ENCODE data around the gene SRSF1.
"Not testable (repeated sequence)": the region's sequence is repeated elsewhere in the genome, so short reads cannot be mapped to it uniquely, and the experiment has no call there.

SRSF1 gene

DNA sequence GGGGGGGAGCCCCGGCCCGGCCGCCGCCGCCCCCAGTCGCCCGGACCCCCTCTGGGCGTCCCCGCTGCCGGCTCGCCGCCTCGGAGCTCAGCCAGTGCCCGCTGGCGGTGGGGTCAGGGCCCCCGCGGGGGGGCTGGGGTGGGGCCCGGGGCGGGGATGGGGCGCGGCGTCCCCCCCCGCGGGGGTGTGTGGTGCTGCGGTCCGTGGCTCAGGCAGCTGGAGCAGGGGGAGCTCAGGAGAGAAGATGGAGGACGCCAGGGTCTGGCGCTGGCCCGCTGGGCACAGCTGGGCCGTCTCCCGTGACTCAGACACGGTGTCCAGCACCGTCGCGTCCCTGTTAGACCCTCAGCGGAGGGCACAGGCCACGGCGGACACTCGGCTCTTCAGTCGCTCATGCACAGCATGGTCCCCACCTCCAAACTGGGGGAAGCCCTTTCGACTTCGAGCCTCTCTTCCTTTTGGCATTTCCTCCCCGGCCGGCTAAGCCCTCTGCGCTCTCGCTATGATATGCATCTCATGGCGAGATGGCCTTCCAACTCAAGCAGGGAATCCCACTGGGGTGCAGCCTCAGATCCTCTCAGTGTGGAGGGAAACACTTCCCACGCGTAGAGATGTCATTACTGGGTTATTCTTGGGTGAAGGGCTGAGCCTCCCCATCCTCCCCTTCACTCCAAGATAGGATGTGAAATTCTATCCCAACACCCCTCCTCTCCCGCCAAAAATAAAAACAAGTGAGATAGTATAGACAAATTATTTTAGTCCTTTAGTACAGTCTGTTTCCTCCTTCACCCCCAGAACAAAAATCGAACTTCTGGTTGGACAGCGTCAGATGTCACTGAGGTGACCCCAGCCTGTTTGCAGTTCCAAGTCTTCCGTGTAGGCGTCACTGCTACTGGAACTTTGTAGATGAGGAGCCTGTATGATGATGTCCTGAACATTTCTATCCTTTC lies 18.5 kb downstream of the SRSF1 start:
- DNase-seq = peak; percentile 86

DNA sequence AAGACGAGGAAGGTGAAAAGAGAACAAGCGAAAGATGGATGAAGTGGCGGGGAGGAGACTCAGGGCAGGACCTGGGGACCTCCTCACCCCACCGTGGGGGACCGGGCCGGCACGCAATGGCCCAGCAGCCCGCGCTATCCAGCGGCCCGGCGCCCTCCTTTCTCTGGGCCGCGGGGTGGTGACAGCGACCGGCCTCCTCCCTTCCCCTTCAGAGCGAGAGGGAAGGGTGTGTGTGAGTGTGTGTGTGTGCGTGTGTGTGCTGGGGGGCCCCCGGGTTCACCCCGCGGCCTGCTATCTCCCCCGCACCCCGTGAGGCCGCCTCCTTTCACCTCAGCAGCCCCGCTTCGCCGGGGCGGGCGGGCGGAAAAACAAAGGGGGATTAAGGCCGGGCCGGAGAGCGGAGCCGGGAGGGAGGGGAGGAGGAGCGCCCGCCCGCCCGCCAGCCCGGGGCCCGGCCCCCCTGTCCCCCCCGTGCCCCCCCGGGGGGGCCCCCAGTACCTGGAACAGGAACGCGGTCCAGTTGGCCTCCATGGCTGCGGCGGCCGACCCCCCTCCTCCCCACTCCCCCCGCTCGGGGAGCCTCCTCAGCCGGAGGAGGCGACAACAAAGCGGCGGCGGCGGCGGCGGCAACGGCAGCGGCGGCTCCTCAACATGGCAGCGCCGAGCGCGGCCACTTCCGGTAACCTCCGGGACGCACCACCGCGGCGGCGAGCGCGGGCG lies 19.3 kb downstream of the SRSF1 start, which contains the start of gene VEZF1:
VEZF1 (minus strand) TSS at position 674 of the 720 bp plus-strand sequence; CDS start at position 531, 143 bp downstream.
- DNase-seq = peak; percentile 87

DNA sequence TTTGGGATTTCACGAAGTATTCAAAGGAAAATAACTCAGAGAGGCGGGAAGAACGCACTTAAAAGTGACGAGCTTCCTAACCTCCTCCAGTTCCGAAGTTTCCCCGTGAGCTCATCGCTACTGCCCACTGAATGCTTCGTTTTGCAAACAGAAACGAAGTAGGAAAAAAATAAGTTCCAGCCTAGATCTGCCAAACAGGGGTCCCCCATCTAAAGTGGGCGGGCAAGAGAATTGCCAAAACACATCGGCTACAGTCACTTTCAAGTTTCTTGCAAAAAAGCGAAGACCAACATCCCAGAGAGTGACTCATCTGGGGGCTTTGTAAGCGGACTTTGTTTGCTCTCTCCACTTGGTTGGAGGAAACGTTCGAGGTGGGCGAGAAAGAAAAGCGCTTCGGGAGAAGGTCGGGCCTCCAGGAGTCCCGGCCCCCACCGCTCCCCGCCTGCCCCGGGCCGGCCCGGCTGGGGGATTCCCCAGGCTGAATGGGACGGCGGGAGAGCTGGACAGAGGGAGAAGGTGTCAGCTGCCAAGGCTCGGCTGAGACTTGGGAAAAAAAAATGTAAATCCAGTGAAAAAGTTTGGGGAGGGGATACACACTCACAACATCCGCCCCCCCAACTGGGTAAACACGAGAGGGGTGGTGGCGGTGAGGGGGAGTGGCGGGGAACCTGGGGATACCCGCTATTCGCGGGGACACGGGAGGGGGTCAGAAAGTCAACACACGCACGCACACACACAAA lies 20.0 kb downstream of the SRSF1 start:
- DNase-seq = peak; percentile 77

DNA sequence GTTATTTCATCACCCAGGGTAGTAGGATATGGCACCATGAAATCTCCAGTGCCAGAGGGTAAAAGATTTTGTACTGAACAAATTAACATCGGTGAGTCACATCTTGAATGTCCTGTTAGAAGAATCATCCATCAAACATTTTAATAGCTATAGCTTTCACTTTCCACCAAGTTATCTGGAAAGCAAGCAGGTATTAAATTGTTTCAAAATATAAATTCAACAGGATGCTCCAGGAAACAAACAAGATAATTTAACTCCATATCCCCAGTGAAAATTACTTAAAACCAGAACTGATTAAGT lies 21.4 kb downstream of the SRSF1 start:
- DNase-seq = no peak

DNA sequence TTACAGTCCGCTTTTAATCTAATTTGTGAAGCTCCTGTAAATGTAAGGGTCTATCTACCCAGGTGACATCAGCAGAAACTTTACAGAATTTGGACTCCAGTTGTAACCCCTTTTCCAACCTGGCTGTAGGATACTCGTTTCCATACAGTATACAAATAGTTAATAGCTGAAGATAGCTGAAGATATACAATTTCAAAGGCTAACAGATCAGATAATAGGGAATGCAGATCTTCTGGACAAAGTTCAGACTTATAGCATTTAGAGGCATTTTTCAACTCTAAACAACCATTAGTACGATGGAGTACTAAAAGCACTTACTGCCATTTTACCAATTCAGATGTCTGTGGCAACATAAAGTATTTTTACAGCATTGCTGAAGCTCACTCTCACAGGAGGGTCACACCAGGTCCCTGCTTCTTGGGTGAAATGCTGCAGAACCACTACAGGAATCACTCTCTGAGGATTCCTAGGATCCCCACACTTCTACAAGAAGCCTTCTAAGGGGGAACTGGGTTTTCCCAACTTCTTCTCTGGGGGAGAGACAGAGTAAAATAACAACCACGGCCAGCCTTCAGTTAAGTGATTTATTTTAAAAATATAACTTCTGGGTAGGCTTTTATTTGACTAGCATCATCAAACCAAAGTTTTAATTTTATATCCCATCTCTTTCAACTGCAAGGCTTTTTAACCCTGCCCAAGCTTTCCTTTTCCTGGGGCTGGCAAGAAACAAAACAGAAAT lies 21.9 kb downstream of the SRSF1 start:
- no peak for DNase-seq

DNA sequence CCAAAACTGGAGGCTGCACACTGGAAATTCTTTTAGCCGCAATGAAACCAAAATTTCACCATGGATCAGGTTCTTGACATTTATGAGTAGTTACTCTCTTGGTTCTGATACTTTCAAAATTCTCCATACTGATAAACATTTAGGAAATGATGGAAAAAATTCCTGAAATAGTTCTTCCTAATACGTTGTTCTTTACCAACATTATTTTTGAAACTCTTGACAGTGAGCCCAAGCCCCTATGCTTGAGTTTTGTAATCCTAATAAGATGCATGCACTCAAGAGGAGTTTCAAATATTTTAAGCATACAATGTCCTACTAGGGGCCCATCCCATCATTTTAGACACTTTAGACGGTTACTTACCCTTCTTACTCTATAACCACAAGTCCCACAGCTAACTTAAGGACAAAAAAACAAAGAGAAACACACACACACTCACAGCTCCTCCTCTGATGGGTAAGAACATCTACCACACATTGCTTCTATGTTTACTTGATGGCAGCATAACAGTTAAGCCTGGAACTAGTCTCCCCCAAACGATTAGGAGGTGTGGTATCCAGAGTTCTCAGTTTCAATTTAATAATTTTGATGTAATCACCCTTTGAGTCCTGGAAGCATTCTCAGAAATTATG lies 22.7 kb downstream of the SRSF1 start:
- no peak for DNase-seq

DNA sequence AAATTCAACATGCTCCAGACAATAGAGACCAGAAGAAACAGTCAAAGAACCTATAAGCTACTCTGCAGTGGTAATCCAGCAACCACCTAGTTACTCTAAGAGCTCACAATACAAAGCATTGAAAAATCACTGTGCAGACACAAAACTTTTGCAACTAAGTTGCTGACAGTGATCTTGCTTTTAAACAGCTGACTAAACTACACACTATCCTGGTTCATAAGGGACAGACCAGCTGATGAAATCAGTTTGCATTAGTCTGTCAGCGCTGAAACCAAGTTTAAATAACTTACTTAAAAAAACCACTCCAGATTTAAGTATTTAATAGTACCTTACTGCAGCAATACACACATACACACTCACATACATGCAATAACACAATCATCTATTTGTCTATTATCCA lies 23.6 kb downstream of the SRSF1 start:
- no peak for DNase-seq

GRCh38 chr17:57982452-57983170 lies 24.4 kb downstream of the SRSF1 start:
- DNase-seq = no peak

DNA sequence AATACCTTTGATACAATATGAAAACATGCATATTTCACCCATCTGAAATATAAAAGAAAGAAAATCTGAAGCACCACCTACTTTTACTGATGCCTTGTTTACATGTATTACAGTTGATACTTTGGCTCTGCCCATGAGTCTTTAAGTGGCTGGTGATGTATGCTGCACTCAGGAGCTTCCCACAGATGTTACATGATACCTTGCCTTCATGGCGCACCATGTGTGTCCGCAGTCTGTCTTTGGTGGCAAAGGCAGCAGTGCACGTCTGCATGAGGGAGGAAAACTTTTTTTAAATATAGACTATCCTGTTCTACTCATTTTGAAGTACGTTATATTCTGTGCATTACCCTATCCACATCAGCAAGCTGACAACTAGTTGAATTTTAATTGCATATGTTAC lies 26.5 kb downstream of the SRSF1 start:
- DNase-seq = no peak

DNA sequence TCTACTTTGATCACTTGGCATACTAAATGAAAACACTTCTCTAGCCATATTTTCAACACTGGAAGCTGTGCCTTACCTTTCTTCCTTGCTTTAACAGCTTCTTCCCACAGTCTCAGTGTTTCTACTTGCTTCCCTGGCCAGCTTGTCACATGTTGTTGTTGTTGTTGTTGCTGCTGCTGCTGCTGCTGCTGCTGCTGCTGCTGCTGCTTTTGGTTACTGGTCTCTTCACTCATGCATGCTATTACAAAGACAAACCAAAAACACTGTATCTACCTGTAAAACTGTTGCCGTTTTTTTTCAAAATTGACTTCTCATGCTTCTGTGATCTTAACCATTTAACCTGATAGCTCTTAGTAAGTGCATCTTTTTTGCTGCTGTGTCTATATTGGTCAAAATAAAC lies 28.0 kb downstream of the SRSF1 start:
- DNase-seq = no peak

GRCh38 chr17:57976594-57976993 lies 30.5 kb downstream of the SRSF1 start:
- no peak for DNase-seq

DNA sequence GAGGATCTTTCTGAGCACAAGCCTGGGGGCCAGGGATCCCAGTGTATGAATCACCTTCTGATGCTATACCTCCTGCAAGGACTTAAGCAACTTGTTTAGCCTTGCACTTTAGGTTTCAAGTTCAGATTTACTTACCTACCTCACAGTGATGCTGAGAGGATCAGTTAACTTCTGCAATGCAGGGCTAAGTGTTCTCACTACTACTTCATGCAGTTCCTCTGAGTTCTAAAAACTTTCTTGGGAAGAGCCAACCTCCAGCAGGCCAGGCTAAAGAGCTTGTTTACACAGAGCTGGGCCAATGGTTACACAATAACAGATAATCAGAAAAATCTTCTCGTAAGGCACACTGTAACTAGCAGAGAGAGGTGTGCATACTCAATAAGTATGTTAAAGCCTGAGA lies 32.0 kb downstream of the SRSF1 start:
- no peak for DNase-seq

- not testable (repeated sequence) for DNase-seq
Measured at GRCh38 chr17:57974053-57974824, 32.8 kb downstream of the SRSF1 start.

- DNase-seq = no peak
Measured at GRCh38 chr17:57972151-57972550, 34.9 kb downstream of the SRSF1 start.

DNA sequence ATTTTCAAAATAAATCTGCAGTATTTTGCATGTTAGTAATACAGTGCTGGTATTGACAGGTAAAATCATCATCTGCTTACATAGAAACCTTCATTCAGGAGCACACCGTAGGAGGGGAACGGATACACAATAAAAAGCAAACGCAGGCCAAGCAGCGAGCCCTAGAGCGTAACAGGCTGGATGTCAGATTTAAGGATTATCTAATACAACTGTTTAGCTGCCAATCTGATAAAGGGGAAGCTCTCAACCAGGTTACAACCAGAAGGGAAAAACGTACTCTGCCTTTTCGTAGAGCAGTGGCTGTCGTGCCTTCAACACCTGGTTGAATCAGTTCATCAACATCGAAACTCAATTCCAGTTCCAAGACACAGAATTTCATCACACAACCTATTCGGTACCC lies 35.5 kb downstream of the SRSF1 start:
- DNase-seq = no peak

DNA sequence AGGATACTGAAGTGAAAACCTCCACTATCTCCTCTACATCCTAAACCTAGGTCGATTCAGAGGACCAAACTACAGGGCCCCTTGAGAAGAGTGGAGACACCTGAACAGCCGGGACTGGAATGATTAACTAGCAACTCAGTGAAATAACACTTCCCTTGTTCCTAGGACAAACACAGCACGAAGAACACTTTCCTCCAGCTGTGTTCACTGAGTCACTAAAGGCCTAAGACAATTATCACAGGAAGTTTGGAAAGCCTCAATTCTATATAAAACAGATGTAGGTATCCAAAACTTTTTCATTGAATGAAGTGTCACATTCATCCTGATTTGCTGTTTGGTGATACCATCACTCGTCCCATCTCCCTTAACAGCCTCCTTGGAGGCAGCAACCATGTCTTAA lies 36.3 kb downstream of the SRSF1 start:
- DNase-seq = no peak

DNA sequence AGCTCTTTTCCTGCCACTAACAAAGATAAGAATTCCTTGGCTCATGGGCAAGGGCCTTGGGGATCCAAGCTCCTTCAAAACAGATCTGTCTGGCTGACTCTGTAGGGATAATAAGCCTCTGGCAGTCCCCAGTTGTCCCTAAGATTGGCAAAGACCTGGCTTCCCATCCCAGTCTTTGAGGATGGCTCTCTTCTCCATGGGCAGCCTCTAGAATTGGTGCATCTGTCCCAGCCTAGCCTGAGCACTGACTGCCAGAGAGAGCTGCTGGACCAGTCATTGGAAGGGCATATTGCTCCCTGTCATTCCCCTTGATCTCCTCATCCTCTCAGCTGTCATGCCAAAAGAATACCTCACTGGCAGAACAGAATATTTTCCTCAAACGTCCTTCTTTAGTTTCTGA lies 38.6 kb downstream of the SRSF1 start:
- DNase-seq = no peak

DNA sequence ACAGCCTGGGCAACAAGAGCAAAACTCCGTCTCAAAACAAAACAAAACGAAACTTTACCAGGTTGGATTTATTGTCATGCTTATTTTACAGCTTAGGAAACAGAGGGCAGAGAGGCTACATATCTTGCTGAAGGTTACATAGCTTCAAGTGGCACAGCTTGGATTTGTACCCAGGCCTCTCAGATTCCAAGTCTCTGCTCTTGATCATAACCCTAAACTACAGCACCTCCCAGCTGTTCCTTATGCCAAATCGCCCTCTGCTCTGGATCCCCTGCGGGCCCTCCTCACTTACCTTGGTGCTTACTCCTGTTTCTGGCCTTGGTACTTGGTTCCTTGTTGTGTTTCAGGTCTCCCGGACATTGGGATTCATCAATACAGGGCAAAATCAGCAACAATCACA lies 40.2 kb downstream of the SRSF1 start:
- DNase-seq = no peak

DNA sequence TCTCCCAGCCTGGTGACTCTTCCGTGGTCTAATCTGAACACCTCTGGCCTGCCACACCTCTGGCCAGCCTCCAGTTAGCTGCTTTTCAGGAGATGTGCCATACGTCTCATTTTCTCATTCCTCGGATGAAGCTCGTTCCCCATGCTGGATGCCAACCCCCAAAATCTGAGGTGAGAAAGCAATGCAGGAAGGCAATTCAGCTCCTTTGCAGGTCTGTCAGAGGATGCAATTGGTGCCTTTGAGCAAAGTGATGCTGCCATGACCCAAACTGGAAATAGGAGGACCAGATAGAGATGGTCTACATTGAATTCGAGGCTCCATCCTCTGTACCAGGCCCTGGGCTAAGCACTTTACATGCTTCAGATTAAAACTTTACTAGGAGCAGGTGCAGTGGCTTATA lies 40.8 kb downstream of the SRSF1 start:
- no peak for DNase-seq

GRCh38 chr17:57965521-57966160 lies 41.4 kb downstream of the SRSF1 start:
- no peak for DNase-seq
